GM12875 (cell line): ENCODE data around the gene AHNAK.

ENCODE experiments used
- H3K4me3 ChIP-seq: one replicate; pipeline ENCODE4 v1.5.1; 2011; ENCODE audit warnings: low read depth, low read length, control low read depth
- CTCF ChIP-seq: IDR thresholded peaks from 2 replicates; pipeline ENCODE4 v1.5.1; 2011; ENCODE audit warnings: low read depth, mild to moderate bottlenecking, control low read depth, inconsistent platforms, low read length, moderate library complexity, borderline replicate concordance; ENCODE audit not compliant: insufficient read depth

The AHNAK gene

GRCh38 chr11:62468577-62468976 lies 78.0 kb downstream of the AHNAK start:
- H3K4me3 ChIP-seq: no peak overlapping the region
- TF ChIP-seq CTCF: no peak

GRCh38 chr11:62466444-62466843 lies 80.2 kb downstream of the AHNAK start:
- no peak overlapping the region for H3K4me3 ChIP-seq
- TF ChIP-seq CTCF: no peak

GRCh38 chr11:62464655-62465054 lies 82.0 kb downstream of the AHNAK start:
- H3K4me3 ChIP-seq: no peak overlapping the region
- no peak for TF ChIP-seq CTCF

- no peak for TF ChIP-seq CTCF
- H3K4me3 ChIP-seq: no peak overlapping the region
Measured at GRCh38 chr11:62463121-62463542, 83.5 kb downstream of the AHNAK start.

GRCh38 chr11:62462508-62462892 lies 84.1 kb downstream of the AHNAK start:
- TF ChIP-seq CTCF: no peak
- no peak overlapping the region for H3K4me3 ChIP-seq

GRCh38 chr11:62461740-62462507 lies 84.7 kb downstream of the AHNAK start:
- TF ChIP-seq CTCF: no peak
- no peak overlapping the region for H3K4me3 ChIP-seq

GRCh38 chr11:62459080-62459479 lies 87.5 kb downstream of the AHNAK start:
- H3K4me3 ChIP-seq: no peak overlapping the region
- TF ChIP-seq CTCF: no peak
